ENCODE measurements around the gene PNPLA1. TPM values are rescaled to one million over a fixed set of nuclear protein-coding genes. Genes with fewer than 3 reads are reported as not detected.
A peak's percentile ranks its signal among the peaks of the same experiment; 100 is the strongest.

Gene PNPLA1
- total RNA-seq, 1 experiment from 2014 or later, result not detected

DNA sequence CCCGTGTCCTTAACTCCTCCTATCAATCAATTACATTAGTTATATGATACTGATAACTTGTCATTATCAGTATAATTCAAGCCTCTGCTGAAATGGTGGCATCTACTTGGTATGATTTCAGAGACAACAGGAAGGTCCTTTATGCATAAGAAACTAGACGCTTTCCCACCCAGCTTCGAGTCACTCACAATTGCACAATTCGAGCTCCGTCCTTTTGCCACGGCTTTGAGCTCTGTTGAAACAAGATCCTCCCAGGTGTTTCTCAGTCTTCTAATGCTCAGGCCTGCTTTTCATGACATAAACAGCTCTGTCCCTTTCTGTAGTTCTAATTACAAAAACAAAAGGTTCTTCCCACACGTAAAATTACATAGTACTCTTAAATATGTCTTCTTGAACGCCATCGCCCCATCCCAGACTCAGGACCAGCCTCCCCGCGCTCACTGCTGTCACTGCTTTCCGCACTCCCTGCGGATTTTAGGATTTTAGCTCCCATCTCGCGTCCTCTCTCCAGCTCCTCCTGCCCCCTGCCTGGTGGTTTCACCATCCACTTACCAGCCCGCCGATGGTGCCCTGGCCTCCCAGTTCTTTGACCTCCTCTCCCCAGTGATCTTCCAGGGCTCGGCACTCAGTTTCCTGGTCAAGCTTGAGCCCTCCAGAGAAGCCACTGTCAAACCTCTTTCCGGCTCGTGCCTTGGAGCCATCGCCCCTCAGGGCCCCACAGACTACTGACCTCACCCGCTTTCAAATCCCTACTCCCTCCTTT, 23.2 kb upstream of the PNPLA1 start:
- Mint-ChIP-seq H3K27ac (peak overlapping the region; percentile 57; the same call in 1 of the 2 replicates), H3K9me3 (no peaks in the 10 kb centered on the region), H3K4me1 (peaks cover 53% of the 10 kb centered on the region), H3K4me3 (no peak overlapping the region), H3K36me3 (no peaks in the 10 kb centered on the region), H3K27me3 (ENCODE audit: low read depth) (no peaks in the 10 kb centered on the region; the same call in 1 of the 2 replicates)
- TF ChIP-seq ZNF512 (CRISPR knock-in tag; IDR thresholded peaks at IDR 0.05; ENCODE audit: borderline replicate concordance) (no peak), GRHL2 (CRISPR knock-in tag; IDR thresholded peaks at IDR 0.05; ENCODE audit: insufficient replicate concordance, severe bottlenecking) (no peak), PRRX2 (CRISPR knock-in tag; IDR thresholded peaks at IDR 0.05) (no peak)
- ChIA-PET POLR2A (no interaction called here), CTCF (interaction anchor here (0.6 to 3.3 kb wide), 6 partner anchors 51 to 893 kb away, joined by 3 to 24 read pairs (median 5); no protein-coding TSS in a partner anchor)
- DNase-seq (ENCODE audit: low spot score) (no peak), ATAC-seq (no peak)

- Mint-ChIP-seq H3K4me1 (peaks cover 44% of the 10 kb centered on the region), H3K4me3 (no peak overlapping the region), H3K9me3 (no peaks in the 10 kb centered on the region), H3K27me3 (ENCODE audit: low read depth) (no peaks in the 10 kb centered on the region; the same call in 1 of the 2 replicates), H3K27ac (no peak overlapping the region), H3K36me3 (no peaks in the 10 kb centered on the region)
- DNase-seq (ENCODE audit: low spot score) (no peak), ATAC-seq (no peak)
- TF ChIP-seq, protein P1, sequence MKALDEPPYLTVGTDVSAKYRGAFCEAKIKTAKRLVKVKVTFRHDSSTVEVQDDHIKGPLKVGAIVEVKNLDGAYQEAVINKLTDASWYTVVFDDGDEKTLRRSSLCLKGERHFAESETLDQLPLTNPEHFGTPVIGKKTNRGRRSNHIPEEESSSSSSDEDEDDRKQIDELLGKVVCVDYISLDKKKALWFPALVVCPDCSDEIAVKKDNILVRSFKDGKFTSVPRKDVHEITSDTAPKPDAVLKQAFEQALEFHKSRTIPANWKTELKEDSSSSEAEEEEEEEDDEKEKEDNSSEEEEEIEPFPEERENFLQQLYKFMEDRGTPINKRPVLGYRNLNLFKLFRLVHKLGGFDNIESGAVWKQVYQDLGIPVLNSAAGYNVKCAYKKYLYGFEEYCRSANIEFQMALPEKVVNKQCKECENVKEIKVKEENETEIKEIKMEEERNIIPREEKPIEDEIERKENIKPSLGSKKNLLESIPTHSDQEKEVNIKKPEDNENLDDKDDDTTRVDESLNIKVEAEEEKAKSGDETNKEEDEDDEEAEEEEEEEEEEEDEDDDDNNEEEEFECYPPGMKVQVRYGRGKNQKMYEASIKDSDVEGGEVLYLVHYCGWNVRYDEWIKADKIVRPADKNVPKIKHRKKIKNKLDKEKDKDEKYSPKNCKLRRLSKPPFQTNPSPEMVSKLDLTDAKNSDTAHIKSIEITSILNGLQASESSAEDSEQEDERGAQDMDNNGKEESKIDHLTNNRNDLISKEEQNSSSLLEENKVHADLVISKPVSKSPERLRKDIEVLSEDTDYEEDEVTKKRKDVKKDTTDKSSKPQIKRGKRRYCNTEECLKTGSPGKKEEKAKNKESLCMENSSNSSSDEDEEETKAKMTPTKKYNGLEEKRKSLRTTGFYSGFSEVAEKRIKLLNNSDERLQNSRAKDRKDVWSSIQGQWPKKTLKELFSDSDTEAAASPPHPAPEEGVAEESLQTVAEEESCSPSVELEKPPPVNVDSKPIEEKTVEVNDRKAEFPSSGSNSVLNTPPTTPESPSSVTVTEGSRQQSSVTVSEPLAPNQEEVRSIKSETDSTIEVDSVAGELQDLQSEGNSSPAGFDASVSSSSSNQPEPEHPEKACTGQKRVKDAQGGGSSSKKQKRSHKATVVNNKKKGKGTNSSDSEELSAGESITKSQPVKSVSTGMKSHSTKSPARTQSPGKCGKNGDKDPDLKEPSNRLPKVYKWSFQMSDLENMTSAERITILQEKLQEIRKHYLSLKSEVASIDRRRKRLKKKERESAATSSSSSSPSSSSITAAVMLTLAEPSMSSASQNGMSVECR (CRISPR knock-in tag; IDR thresholded peaks at IDR 0.05; ENCODE audit: borderline replicate concordance), result no peak
- no peak for TF ChIP-seq ZNF219 (CRISPR knock-in tag; IDR thresholded peaks at IDR 0.05; ENCODE audit: borderline replicate concordance)
- TF ChIP-seq GRHL2 (CRISPR knock-in tag; IDR thresholded peaks at IDR 0.05; ENCODE audit: insufficient replicate concordance, severe bottlenecking), result no peak
- TF ChIP-seq TEAD1 (CRISPR knock-in tag; IDR thresholded peaks at IDR 0.05), result no peak
- no peak for TF ChIP-seq ZBTB21 (CRISPR knock-in tag; IDR thresholded peaks at IDR 0.05; ENCODE audit: borderline replicate concordance)
- TF ChIP-seq IRF1 (CRISPR knock-in tag; IDR thresholded peaks at IDR 0.05), result no peak
- TF ChIP-seq, protein P2, sequence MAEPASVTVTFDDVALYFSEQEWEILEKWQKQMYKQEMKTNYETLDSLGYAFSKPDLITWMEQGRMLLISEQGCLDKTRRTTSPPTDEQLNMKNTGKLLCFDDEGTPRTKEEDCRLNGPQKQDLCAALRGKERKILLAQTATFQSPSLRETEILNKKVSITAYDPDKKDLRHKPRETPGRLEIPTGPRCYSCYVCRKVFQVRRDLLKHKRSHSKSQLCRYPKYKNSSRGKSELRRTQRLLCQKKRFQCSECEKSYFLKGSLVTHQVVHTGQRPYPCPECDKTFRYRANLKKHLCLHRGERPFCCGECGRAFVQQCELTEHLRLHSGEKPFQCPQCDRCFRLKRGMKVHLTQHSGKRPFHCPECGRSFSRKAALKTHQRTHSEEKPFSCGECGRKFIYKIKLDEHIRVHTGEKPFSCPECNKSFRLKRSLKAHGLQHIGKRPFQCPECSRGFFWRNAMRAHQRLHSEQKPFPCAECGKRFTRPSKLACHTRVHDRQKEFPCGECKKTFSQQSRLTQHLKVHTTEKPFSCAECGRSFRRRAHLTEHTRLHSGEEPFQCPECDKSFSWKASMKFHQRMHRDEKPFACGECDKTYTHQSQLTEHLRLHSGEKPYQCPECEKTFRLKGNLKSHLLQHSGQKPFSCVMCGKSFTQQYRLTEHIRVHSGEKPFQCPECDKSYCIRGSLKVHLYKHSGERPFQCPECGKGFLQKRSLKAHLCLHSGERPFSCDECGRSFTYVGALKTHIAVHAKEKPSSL (CRISPR knock-in tag; conservative IDR thresholded peaks at IDR 0.05), result no peak
- no peak for TF ChIP-seq AFF4 (CRISPR knock-in tag; IDR thresholded peaks at IDR 0.05; ENCODE audit: borderline replicate concordance)
- TF ChIP-seq ETV6 (CRISPR knock-in tag; IDR thresholded peaks at IDR 0.05), result no peak
- CTCF ChIA-PET, result interaction anchor here (1.7 to 3.3 kb wide), 2 partner anchors 55 to 93 kb away, joined by 5 to 24 read pairs; no protein-coding TSS in a partner anchor
- POLR2A ChIA-PET, result no interaction called here
These were observed 22.2 kb upstream of the PNPLA1 start for GRCh38 chr6:36247693-36248092.

Data from WTC11 (cell line).